IPS-18a (cell line): ENCODE results near the gene FCRLA.
A peak's percentile ranks its signal among the peaks of the same experiment; 100 is the strongest.

Experiments used
- H3K27ac ChIP-seq: one replicate; pipeline ENCODE4 v1.5.1; 2013; ENCODE audit warnings: low read length
- H3K27me3 ChIP-seq: one replicate; pipeline ENCODE4 v1.6.1; 2013; ENCODE audit warnings: mild to moderate bottlenecking, low read length; ENCODE audit not compliant: control insufficient read depth, insufficient read depth
- H3K36me3 ChIP-seq: one replicate; pipeline ENCODE4 v1.6.1; 2013; ENCODE audit warnings: low read depth, low read length; ENCODE audit not compliant: control insufficient read depth
- H3K4me1 ChIP-seq: one replicate; pipeline ENCODE4 v1.6.1; 2013; ENCODE audit warnings: low read depth, low read length; ENCODE audit not compliant: control insufficient read depth
- H3K4me3 ChIP-seq: one replicate; pipeline ENCODE4 v1.5.1; 2013; ENCODE audit warnings: low read length
- H3K9ac ChIP-seq: one replicate; pipeline ENCODE4 v1.6.1; 2013; ENCODE audit warnings: mild to moderate bottlenecking, low read length, moderate library complexity
- H3K9me3 ChIP-seq: one replicate; pipeline ENCODE4 v1.6.1; 2013; ENCODE audit warnings: low read depth, low read length; ENCODE audit not compliant: control insufficient read depth

Gene FCRLA

GRCh38 chr1:161726473-161727255 lies 19.6 kb downstream of the FCRLA start:
- H3K4me1 ChIP-seq: peaks cover 6% of the 10 kb centered on the region
- H3K27ac ChIP-seq: no peak overlapping the region
- H3K27me3 ChIP-seq: peaks cover 45% of the 10 kb centered on the region
- H3K9ac ChIP-seq: peak overlapping the region; percentile 83
- no peaks in the 10 kb centered on the region for H3K36me3 ChIP-seq
- H3K4me3 ChIP-seq: peak overlapping the region; percentile 84
- no peaks in the 10 kb centered on the region for H3K9me3 ChIP-seq

GRCh38 chr1:161727256-161727924 lies 20.4 kb downstream of the FCRLA start:
- Histone ChIP-seq H3K27ac (no peak overlapping the region), H3K9ac (peak overlapping the region; percentile 83), H3K9me3 (no peaks in the 10 kb centered on the region), H3K36me3 (no peaks in the 10 kb centered on the region), H3K4me1 (peaks cover 6% of the 10 kb centered on the region), H3K4me3 (peak overlapping the region; percentile 84), H3K27me3 (peaks cover 42% of the 10 kb centered on the region)

- Histone ChIP-seq H3K4me3 (no peak overlapping the region), H3K9ac (no peak overlapping the region), H3K27me3 (peaks cover 38% of the 10 kb centered on the region), H3K4me1 (peaks cover 6% of the 10 kb centered on the region), H3K27ac (no peak overlapping the region), H3K9me3 (no peaks in the 10 kb centered on the region), H3K36me3 (no peaks in the 10 kb centered on the region)
These were observed 21.6 kb downstream of the FCRLA start for GRCh38 chr1:161728376-161729226.

- H3K36me3 ChIP-seq: no peaks in the 10 kb centered on the region
- no peaks in the 10 kb centered on the region for H3K9me3 ChIP-seq
- H3K9ac ChIP-seq: no peak overlapping the region
- H3K4me1 ChIP-seq: peaks cover 6% of the 10 kb centered on the region
- peaks cover 24% of the 10 kb centered on the region for H3K27me3 ChIP-seq
- no peak overlapping the region for H3K27ac ChIP-seq
- no peak overlapping the region for H3K4me3 ChIP-seq
These were observed 23.1 kb downstream of the FCRLA start for GRCh38 chr1:161730050-161730564.

GRCh38 chr1:161731241-161731640 lies 24.2 kb downstream of the FCRLA start:
- Histone ChIP-seq H3K9ac (no peak overlapping the region), H3K27me3 (peaks cover 13% of the 10 kb centered on the region), H3K36me3 (no peaks in the 10 kb centered on the region), H3K4me3 (no peak overlapping the region), H3K27ac (no peak overlapping the region), H3K4me1 (peaks cover 9% of the 10 kb centered on the region), H3K9me3 (no peaks in the 10 kb centered on the region)

GRCh38 chr1:161731981-161732718 lies 25.1 kb downstream of the FCRLA start:
- H3K27ac ChIP-seq: no peak overlapping the region
- peaks cover 16% of the 10 kb centered on the region for H3K4me1 ChIP-seq
- H3K36me3 ChIP-seq: no peaks in the 10 kb centered on the region
- H3K27me3 ChIP-seq: peaks cover 8% of the 10 kb centered on the region
- no peak overlapping the region for H3K9ac ChIP-seq
- H3K9me3 ChIP-seq: no peaks in the 10 kb centered on the region
- no peak overlapping the region for H3K4me3 ChIP-seq

- no peaks in the 10 kb centered on the region for H3K9me3 ChIP-seq
- no peak overlapping the region for H3K4me3 ChIP-seq
- H3K9ac ChIP-seq: no peak overlapping the region
- H3K27ac ChIP-seq: no peak overlapping the region
- no peaks in the 10 kb centered on the region for H3K27me3 ChIP-seq
- H3K4me1 ChIP-seq: peaks cover 21% of the 10 kb centered on the region
- no peaks in the 10 kb centered on the region for H3K36me3 ChIP-seq
These were observed 26.5 kb downstream of the FCRLA start for GRCh38 chr1:161733526-161733925.

- H3K27ac ChIP-seq: no peak overlapping the region
- no peaks in the 10 kb centered on the region for H3K27me3 ChIP-seq
- H3K36me3 ChIP-seq: no peaks in the 10 kb centered on the region
- H3K4me1 ChIP-seq: peaks cover 19% of the 10 kb centered on the region
- no peak overlapping the region for H3K9ac ChIP-seq
- H3K9me3 ChIP-seq: no peaks in the 10 kb centered on the region
- H3K4me3 ChIP-seq: no peak overlapping the region
These were observed 28.8 kb downstream of the FCRLA start for GRCh38 chr1:161735837-161736236.

- Histone ChIP-seq H3K27ac (no peak overlapping the region), H3K9ac (no peak overlapping the region), H3K36me3 (no peaks in the 10 kb centered on the region), H3K9me3 (no peaks in the 10 kb centered on the region), H3K4me1 (peaks cover 18% of the 10 kb centered on the region), H3K27me3 (no peaks in the 10 kb centered on the region), H3K4me3 (no peak overlapping the region)
These were observed 29.4 kb downstream of the FCRLA start for GRCh38 chr1:161736335-161736969.

- H3K27me3 ChIP-seq: no peaks in the 10 kb centered on the region
- H3K36me3 ChIP-seq: no peaks in the 10 kb centered on the region
- H3K4me3 ChIP-seq: peak overlapping the region; percentile 21
- H3K27ac ChIP-seq: no peak overlapping the region
- H3K4me1 ChIP-seq: peaks cover 18% of the 10 kb centered on the region
- no peaks in the 10 kb centered on the region for H3K9me3 ChIP-seq
- no peak overlapping the region for H3K9ac ChIP-seq
These were observed 30.6 kb downstream of the FCRLA start for GRCh38 chr1:161737625-161738024.
